PFSK-1 (cell line): ENCODE data around the gene ITGA1.

ENCODE experiments used
- FOXP2 ChIP-seq: optimal IDR thresholded peaks from 2 replicates; pipeline ENCODE3; 2011; ENCODE audit warnings: borderline replicate concordance, control low read depth, inconsistent platforms; ENCODE audit not compliant: insufficient read depth; ENCODE audit errors: extremely low read length, extremely low read depth
- POLR2AphosphoS5 ChIP-seq: IDR thresholded peaks from 2 replicates; pipeline ENCODE4 v1.6.1; 2012; ENCODE audit warnings: low read depth, mild to moderate bottlenecking, control low read depth, low read length, moderate library complexity
- SIN3A ChIP-seq: IDR thresholded peaks from 2 replicates; pipeline ENCODE4 v1.6.1; 2012; ENCODE audit warnings: mild to moderate bottlenecking, low read length, moderate library complexity, borderline replicate concordance; ENCODE audit not compliant: insufficient read depth
- TAF1 ChIP-seq: IDR thresholded peaks from 2 replicates; pipeline ENCODE4 v1.6.1; 2012; ENCODE audit warnings: low read length, control low read depth, borderline replicate concordance; ENCODE audit not compliant: insufficient read depth
- TF ChIP-seq, protein P1 (sequence below), 2 experiments: IDR thresholded peaks; 2 replicates each; pipeline versions ENCODE4 v1.6.1 to v1.8.0; 2011 to 2012; ENCODE audit warnings: low read depth in 2 of 2, low read length in 2 of 2, control low read depth in 1 of 2, inconsistent platforms in 1 of 2, mild to moderate bottlenecking in 1 of 2, moderate library complexity in 1 of 2; ENCODE audit not compliant: insufficient read depth in 1 of 2

Gene ITGA1

DNA sequence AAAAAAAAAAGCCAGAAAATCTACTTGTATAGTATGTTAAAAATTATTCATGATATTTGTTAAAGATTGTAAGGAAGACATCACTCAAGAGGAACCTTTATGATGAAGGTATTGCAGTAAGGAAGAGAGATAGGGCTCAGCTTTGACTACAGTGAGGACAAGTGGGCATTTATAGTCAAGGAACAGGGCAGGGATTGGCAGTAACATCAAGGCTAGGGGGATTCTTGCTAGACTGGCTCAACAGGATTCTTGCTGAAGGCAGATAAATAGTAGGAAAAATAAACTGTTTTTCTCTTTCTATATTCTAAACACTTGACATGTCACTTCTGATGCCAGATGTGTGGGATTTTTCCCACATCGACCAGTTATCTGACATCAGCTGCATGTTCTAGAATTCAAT, 96.7 kb downstream of the ITGA1 start:
- TF ChIP-seq, protein P1, sequence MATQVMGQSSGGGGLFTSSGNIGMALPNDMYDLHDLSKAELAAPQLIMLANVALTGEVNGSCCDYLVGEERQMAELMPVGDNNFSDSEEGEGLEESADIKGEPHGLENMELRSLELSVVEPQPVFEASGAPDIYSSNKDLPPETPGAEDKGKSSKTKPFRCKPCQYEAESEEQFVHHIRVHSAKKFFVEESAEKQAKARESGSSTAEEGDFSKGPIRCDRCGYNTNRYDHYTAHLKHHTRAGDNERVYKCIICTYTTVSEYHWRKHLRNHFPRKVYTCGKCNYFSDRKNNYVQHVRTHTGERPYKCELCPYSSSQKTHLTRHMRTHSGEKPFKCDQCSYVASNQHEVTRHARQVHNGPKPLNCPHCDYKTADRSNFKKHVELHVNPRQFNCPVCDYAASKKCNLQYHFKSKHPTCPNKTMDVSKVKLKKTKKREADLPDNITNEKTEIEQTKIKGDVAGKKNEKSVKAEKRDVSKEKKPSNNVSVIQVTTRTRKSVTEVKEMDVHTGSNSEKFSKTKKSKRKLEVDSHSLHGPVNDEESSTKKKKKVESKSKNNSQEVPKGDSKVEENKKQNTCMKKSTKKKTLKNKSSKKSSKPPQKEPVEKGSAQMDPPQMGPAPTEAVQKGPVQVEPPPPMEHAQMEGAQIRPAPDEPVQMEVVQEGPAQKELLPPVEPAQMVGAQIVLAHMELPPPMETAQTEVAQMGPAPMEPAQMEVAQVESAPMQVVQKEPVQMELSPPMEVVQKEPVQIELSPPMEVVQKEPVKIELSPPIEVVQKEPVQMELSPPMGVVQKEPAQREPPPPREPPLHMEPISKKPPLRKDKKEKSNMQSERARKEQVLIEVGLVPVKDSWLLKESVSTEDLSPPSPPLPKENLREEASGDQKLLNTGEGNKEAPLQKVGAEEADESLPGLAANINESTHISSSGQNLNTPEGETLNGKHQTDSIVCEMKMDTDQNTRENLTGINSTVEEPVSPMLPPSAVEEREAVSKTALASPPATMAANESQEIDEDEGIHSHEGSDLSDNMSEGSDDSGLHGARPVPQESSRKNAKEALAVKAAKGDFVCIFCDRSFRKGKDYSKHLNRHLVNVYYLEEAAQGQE (IDR thresholded peaks at IDR 0.05; ENCODE audit: insufficient read depth in 1 of 2, low read depth in 2 of 2, low read length in 2 of 2): no peak
- TF ChIP-seq FOXP2: no peak
- no peak for TF ChIP-seq TAF1
- no peak for TF ChIP-seq POLR2AphosphoS5
- TF ChIP-seq SIN3A: no peak

DNA sequence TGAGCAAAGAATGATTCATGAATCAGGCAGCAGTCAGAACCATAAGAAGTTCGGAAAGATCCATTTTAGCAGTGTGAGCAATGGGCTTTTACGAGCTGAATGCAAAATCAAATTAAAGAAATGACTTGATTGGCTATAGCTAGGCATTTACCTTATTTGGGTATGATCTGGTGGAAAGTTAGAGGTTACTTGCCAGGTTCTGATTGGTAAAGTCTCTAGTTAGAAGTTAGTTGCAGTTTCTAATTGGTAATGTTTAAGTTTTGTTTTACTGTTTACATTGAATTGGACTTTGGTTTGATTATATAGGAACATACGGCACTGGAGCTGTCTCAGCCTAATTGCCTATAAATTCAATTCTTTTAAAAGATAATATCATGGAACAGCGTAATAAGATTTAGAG, 97.9 kb downstream of the ITGA1 start:
- TF ChIP-seq, protein P1 (IDR thresholded peaks at IDR 0.05; ENCODE audit: insufficient read depth in 1 of 2, low read depth in 2 of 2, low read length in 2 of 2): no peak
- TF ChIP-seq FOXP2 (no peak), TAF1 (no peak)

DNA sequence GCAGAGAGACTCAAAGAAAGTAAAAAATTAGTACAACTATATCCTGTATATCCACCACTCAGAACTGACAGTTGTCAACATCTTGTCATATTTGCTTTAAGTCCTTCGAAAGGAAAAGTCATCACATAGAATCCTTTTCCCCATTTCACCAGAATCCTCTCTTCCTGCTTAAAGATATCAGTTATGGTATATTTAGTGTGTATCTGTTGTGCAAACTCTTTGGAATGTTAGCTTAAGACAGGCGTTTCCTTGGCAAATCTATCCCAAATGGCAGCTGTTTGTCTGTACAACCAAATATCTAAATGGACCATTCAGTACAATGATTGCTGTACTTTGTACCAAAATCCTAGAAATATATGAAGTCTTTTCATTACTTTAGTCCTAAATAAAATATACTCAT, 98.5 kb downstream of the ITGA1 start:
- TF ChIP-seq POLR2AphosphoS5 (no peak), SIN3A (no peak), FOXP2 (no peak), TAF1 (no peak)
- TF ChIP-seq, protein P1 (IDR thresholded peaks at IDR 0.05; ENCODE audit: insufficient read depth in 1 of 2, low read depth in 2 of 2, low read length in 2 of 2): no peak

DNA sequence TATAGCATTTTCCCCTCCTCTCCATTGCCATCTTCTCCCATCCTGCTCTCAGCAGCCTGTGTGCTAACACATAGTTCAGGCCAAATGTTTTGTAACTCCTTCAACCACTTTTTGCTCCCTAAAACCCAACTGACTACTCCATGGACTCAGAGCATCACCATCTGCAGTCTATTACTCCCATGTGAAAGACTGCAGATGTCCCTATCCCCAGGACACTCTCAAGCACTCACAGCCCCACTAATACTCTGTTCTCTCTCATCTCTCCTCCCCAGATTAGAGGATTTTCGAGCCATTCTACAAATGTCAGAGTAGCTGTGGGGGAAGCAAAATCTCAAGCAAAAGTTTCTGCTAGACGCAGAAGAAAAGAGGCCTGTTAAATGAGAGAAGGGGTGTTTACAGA, 99.3 kb downstream of the ITGA1 start:
- TF ChIP-seq, protein P1 (IDR thresholded peaks at IDR 0.05; ENCODE audit: insufficient read depth in 1 of 2, low read depth in 2 of 2, low read length in 2 of 2): no peak
- TF ChIP-seq TAF1 (no peak), POLR2AphosphoS5 (no peak), SIN3A (no peak), FOXP2 (no peak)

DNA sequence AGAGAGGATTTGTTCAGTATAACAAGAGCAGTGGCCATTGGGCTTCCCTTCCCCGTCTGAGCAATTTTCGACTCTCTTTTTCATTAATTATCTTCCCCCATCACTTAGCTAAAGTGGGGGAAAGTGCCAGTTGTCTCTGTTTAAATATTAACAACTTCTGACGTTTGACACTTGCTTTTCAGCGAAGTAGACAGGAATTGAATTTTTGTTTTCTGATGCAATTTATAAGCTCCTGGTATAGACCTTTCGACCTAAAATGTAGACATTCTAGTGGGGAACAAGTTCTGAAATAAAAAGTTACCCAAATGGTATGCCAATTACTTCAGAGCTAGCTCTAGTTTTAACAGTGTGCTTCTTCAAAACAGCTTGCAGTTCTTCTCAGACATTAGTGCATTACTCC, 100.6 kb downstream of the ITGA1 start:
- no peak for TF ChIP-seq POLR2AphosphoS5
- no peak for TF ChIP-seq TAF1
- TF ChIP-seq, protein P1 (IDR thresholded peaks at IDR 0.05; ENCODE audit: insufficient read depth in 1 of 2, low read depth in 2 of 2, low read length in 2 of 2): no peak
- no peak for TF ChIP-seq FOXP2
- no peak for TF ChIP-seq SIN3A
